HepG2 (cell line): ENCODE results near the gene IL17RC. TPM values are rescaled to one million over a fixed set of nuclear protein-coding genes. Genes with fewer than 3 reads are reported as not detected.

Experiments used
- EEA1 ChIP-seq: sonication (generic); formaldehyde crosslinking; IDR thresholded peaks from 2 replicates; pipeline ENCODE4 v1.5.1; 2020; ENCODE audit warnings: mild to moderate bottlenecking, missing genetic modification reagents, borderline replicate concordance
- FOXO1 ChIP-seq: sonication (generic); formaldehyde crosslinking; IDR thresholded peaks from 2 replicates; pipeline ENCODE4 v1.4.0; 2020; ENCODE audit warnings: missing genetic modification reagents
- KDM2A ChIP-seq: sonication (generic); formaldehyde crosslinking; IDR thresholded peaks from 2 replicates; pipeline ENCODE4 v1.4.0; 2020; ENCODE audit warnings: low read depth, missing genetic modification reagents, borderline replicate concordance
- KLF6 ChIP-seq: IDR thresholded peaks from 2 replicates; pipeline ENCODE4 v1.8.0; 2016; ENCODE audit warnings: missing biosample characterization, missing genetic modification reagents
- NFATC3 ChIP-seq: sonication (generic); formaldehyde crosslinking; IDR thresholded peaks from 2 replicates; pipeline ENCODE4 v1.5.1; 2020; ENCODE audit warnings: mild to moderate bottlenecking, missing genetic modification reagents
- PBX3 ChIP-seq: sonication (generic); formaldehyde crosslinking; IDR thresholded peaks from 2 replicates; pipeline ENCODE4 v1.8.1; 2023; ENCODE audit warnings: missing genetic modification reagents, inconsistent platforms, borderline replicate concordance
- PCBP1 ChIP-seq: fragments of 200-400 bp; formaldehyde crosslinking; IDR thresholded peaks from 2 replicates; pipeline ENCODE4 v1.6.1; 2017; ENCODE audit warnings: mild to moderate bottlenecking, low read depth, low read length, borderline replicate concordance
- RBFOX2 ChIP-seq: fragments of 200-400 bp; formaldehyde crosslinking; IDR thresholded peaks from 2 replicates; pipeline ENCODE4 v1.6.1; 2017; ENCODE audit warnings: low read depth, mild to moderate bottlenecking, low read length
- RFX1 ChIP-seq: fragments of 450-650 bp; IDR thresholded peaks from 2 replicates; pipeline ENCODE4 v1.6.1; 2017
- SIN3A ChIP-seq: IDR thresholded peaks from 2 replicates; pipeline ENCODE4 v1.6.1; 2011; ENCODE audit warnings: low read depth, mild to moderate bottlenecking, control low read depth, low read length, borderline replicate concordance
- SUZ12 ChIP-seq: fragments of 150-350 bp; IDR thresholded peaks from 2 replicates; pipeline ENCODE4 v1.6.1; 2014; ENCODE audit warnings: low read depth, low read length
- TBP ChIP-seq: sonication (generic); formaldehyde crosslinking; IDR thresholded peaks from 2 replicates; pipeline ENCODE4 v1.5.0; 2020; ENCODE audit warnings: missing genetic modification reagents
- ZBTB21 ChIP-seq: sonication (generic); formaldehyde crosslinking; IDR thresholded peaks from 2 replicates; pipeline ENCODE4 v1.4.0; 2020; ENCODE audit warnings: missing genetic modification reagents
- ZFP62 ChIP-seq: sonication (generic); formaldehyde crosslinking; IDR thresholded peaks from 2 replicates; pipeline ENCODE4 v1.4.0; 2020; ENCODE audit warnings: missing genetic modification reagents
- ZFP91 ChIP-seq: sonication (generic); formaldehyde crosslinking; IDR thresholded peaks from 2 replicates; pipeline ENCODE4 v1.9.0; 2022; ENCODE audit warnings: missing genetic modification reagents, mild to moderate bottlenecking, borderline replicate concordance
- ZMAT5 ChIP-seq: sonication (generic); formaldehyde crosslinking; IDR thresholded peaks from 2 replicates; pipeline ENCODE4 v1.5.0; 2020; ENCODE audit warnings: mild to moderate bottlenecking, low read depth, missing genetic modification reagents, borderline replicate concordance
- ZNF10 ChIP-seq: sonication (generic); formaldehyde crosslinking; IDR thresholded peaks from 2 replicates; pipeline ENCODE4 v1.4.0; 2020; ENCODE audit warnings: mild to moderate bottlenecking, low read depth, missing genetic modification reagents, borderline replicate concordance
- ZNF205 ChIP-seq: IDR thresholded peaks from 2 replicates; pipeline ENCODE4 v1.6.1; 2018; ENCODE audit warnings: missing biosample characterization, missing genetic modification reagents
- ZNF3 ChIP-seq: IDR thresholded peaks from 2 replicates; pipeline ENCODE4 v1.7.0; 2017; ENCODE audit warnings: inconsistent platforms
- ZNF549 ChIP-seq: sonication (generic); formaldehyde crosslinking; IDR thresholded peaks from 2 replicates; pipeline ENCODE4 v1.5.0; 2020; ENCODE audit warnings: missing genetic modification reagents
- ZNF670 ChIP-seq: sonication (generic); formaldehyde crosslinking; IDR thresholded peaks from 2 replicates; pipeline ENCODE4 v1.8.0; 2022; ENCODE audit warnings: mild to moderate bottlenecking, missing genetic modification reagents, borderline replicate concordance
- ZNF75D ChIP-seq: sonication (generic); formaldehyde crosslinking; IDR thresholded peaks from 2 replicates; pipeline ENCODE4 v1.8.1; 2023; ENCODE audit warnings: missing genetic modification reagents, mild to moderate bottlenecking, borderline replicate concordance
- ZNF766 ChIP-seq: sonication (generic); formaldehyde crosslinking; IDR thresholded peaks from 2 replicates; pipeline ENCODE4 v1.5.0; 2020; ENCODE audit warnings: missing genetic modification reagents, borderline replicate concordance
- ZNF792 ChIP-seq: IDR thresholded peaks from 2 replicates; pipeline ENCODE4 v1.6.1; 2016
- polyA plus RNA-seq, 8 experiments: library from polyadenylated mRNA; depleted of rRNA in 3 of 8; stranded (reverse) in 7 of 8; unstranded in 1 of 8; fragments of >200 nt; fragmentation: Illumina TruSeq in 4 of 8; extraction: Trizol in 4 of 8; gene quantifications; 2 replicates each; pipeline versions ENCODE4 v1.2.1 to v1.2.3, GENCODE V29; 2011 to 2016; ENCODE audit warnings: low read depth in 4 of 8, missing spikeins in 1 of 8, mixed read lengths in 1 of 8; ENCODE audit not compliant: insufficient read depth in 1 of 8
- total RNA-seq, 5 experiments: library from RNA; depleted of rRNA; stranded (reverse); fragments of >200 nt; fragmentation: Illumina TruSeq; extraction: Trizol; gene quantifications; 2 replicates each; pipeline ENCODE4 v1.2.3, GENCODE V29; 2016; ENCODE audit warnings: low read depth in 1 of 5
- TF ChIP-seq, protein P1 (sequence below): sonication (generic); formaldehyde crosslinking; IDR thresholded peaks from 2 replicates; pipeline ENCODE4 v1.8.0; 2022; ENCODE audit warnings: mild to moderate bottlenecking, missing genetic modification reagents, borderline replicate concordance
- TF ChIP-seq, protein P2 (sequence below): sonication (generic); formaldehyde crosslinking; IDR thresholded peaks from 2 replicates; pipeline ENCODE4 v1.4.0; 2020; ENCODE audit warnings: mild to moderate bottlenecking, low read depth, missing genetic modification reagents

The IL17RC gene
- total and polyA plus RNA-seq, 2 of the 13 experiments (the other 11 are each of a cell fraction or from before 2014, with no cell fraction given) = 20.7 to 24.0 TPM

DNA sequence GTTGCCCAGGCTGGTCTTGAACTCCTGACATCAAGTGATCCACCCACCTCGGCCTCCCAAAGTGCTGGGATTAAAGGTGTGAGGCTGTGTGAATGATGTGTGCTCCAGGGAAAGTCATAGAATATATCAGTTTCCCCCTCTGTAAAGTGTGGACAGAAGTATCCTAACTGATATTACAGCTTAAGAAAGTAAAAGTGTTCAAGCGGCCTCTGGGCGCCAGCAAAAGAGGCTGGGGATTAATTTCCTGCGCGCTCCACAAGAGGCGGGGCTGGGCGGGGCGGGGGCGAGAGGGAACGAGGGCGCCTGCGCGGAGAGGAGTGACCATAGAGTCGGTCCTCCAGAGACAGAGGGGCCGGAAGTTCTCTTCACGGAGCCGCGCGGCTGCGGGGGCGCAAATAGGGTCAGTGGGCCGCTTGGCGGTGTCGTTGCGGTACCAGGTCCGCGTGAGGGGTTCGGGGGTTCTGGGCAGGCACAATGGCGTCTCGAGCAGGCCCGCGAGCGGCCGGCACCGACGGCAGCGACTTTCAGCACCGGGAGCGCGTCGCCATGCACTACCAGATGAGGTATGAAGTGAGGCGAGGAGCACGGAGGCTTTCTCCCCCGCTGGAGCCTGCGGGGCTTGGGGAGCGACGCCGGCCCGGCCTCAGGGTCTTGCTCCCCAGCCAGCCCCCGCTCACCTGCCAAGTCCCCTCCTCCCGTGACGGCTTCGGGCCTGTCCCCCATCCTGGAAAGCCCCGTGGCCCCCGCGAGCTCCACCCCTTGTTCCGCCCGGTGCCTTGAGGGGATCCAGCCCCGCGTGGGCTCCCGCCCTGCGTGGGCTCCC lies 26.4 kb upstream of the IL17RC start, which contains the start of gene JAGN1 (continued):
- peak; percentile 89; the same call in 1 of the 2 replicates for TF ChIP-seq ZFP91 (CRISPR knock-in tag)
- TF ChIP-seq ZFP62 (CRISPR knock-in tag) = no peak
- peak; percentile 80; the same call in 1 of the 2 replicates for TF ChIP-seq SIN3A
- TF ChIP-seq ZNF75D (CRISPR knock-in tag) = no peak
- TF ChIP-seq ZNF792 (CRISPR knock-in tag) = peak; percentile 57; the same call in 1 of the 2 replicates
- peak; percentile 99 for TF ChIP-seq RBFOX2
- TF ChIP-seq FOXO1 (CRISPR knock-in tag) = peak; percentile 36; the same call in 1 of the 2 replicates
- 0 out of 2 replicates have a peak, but pooled peaks have one; percentile 25 for TF ChIP-seq PCBP1
- TF ChIP-seq ZNF670 (CRISPR knock-in tag) = peak; percentile 85; the same call in 1 of the 2 replicates
- TF ChIP-seq ZBTB21 (CRISPR knock-in tag) = no peak
- TF ChIP-seq ZNF766 (CRISPR knock-in tag) = peak; percentile 86
- no peak for TF ChIP-seq ZNF10
- no peak for TF ChIP-seq SUZ12
- TF ChIP-seq NFATC3 (CRISPR knock-in tag) = no peak
- TF ChIP-seq EEA1 (CRISPR knock-in tag) = peak; percentile 63; the same call in 1 of the 2 replicates
- no peak for TF ChIP-seq RFX1
- no peak for TF ChIP-seq TBP (CRISPR knock-in tag)
- TF ChIP-seq, protein P1, sequence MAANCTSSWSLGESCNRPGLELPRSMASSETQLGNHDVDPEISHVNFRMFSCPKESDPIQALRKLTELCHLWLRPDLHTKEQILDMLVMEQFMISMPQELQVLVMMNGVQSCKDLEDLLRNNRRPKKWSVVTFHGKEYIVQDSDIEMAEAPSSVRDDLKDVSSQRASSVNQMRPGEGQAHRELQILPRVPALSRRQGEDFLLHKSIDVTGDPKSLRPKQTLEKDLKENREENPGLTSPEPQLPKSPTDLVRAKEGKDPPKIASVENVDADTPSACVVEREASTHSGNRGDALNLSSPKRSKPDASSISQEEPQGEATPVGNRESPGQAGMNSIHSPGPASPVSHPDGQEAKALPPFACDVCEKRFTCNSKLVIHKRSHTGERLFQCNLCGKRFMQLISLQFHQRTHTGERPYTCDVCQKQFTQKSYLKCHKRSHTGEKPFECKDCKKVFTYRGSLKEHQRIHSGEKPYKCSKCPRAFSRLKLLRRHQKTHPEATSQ = no peak
- no peak for TF ChIP-seq ZMAT5 (CRISPR knock-in tag)
- TF ChIP-seq, protein P2, sequence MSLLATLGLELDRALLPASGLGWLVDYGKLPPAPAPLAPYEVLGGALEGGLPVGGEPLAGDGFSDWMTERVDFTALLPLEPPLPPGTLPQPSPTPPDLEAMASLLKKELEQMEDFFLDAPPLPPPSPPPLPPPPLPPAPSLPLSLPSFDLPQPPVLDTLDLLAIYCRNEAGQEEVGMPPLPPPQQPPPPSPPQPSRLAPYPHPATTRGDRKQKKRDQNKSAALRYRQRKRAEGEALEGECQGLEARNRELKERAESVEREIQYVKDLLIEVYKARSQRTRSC = 0 out of 2 replicates have a peak, but pooled peaks have one; percentile 81
- no peak for TF ChIP-seq ZNF549 (CRISPR knock-in tag)
- TF ChIP-seq KLF6 (CRISPR knock-in tag) = peak; percentile 89
- no peak for TF ChIP-seq PBX3 (CRISPR knock-in tag)
- peak; percentile 85 for TF ChIP-seq KDM2A (CRISPR knock-in tag)
- TF ChIP-seq ZNF3 = no peak
- peak; percentile 37; the same call in 1 of the 2 replicates for TF ChIP-seq ZNF205 (CRISPR knock-in tag)
